Hematopoietic multipotent progenitor cell treated with erythropoietin and hydrocortisone succinate and interleukin-3 and kit ligand, for 15 days (in vitro differentiated cells): ENCODE data around the gene TENM4.

Source experiments
- DNase-seq: peaks from one replicate; pipeline ENCODE4 v3.0.0-alpha.2; 2015; ENCODE audit warnings: low spot score

The TENM4 gene

GRCh38 chr11:79054636-79055035 lies 386.2 kb downstream of the TENM4 start:
- DNase-seq: no peak

DNA sequence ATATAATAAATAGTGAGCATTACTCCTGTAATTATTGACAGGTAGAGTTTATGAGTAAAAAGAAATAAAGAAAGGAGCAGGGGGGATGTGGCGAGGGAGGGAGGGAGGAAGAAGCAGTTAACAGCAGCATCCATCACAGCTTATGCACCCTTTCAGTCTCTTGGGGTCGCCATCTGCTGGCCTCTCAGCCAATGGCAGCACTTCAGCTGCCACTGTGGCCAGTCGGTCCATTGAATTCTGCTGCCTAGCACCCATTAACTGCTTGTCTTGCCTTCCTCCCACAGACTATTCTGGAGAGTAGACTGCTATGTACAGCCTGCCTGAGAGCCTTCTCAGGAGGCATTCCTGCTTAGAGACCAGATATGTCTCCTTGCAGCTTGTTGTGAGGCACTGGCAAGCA lies 388.3 kb downstream of the TENM4 start:
- DNase-seq: no peak

GRCh38 chr11:79050786-79051185 lies 390.0 kb downstream of the TENM4 start:
- no peak for DNase-seq

DNA sequence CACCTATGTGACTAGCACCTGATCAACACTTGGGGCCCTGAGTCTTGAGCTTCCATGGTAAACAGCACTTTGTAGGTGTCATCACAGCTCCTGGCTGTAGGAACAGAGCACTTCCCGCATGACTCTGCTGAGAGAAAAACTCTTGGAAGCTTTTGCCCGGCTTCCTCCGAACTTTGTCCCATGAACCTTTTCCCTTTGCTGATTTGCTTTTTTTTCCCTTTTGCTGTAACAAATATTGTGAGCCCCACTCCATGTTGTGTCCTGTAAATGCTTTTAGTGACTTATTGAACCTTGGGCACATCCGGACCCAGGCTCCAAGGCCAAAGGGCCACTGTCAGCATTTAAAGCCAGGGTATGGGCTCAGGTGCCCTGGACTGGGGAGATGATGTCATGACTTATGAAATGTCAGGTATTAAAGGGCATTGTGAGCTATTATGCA lies 391.1 kb downstream of the TENM4 start:
- DNase-seq: no peak

DNA sequence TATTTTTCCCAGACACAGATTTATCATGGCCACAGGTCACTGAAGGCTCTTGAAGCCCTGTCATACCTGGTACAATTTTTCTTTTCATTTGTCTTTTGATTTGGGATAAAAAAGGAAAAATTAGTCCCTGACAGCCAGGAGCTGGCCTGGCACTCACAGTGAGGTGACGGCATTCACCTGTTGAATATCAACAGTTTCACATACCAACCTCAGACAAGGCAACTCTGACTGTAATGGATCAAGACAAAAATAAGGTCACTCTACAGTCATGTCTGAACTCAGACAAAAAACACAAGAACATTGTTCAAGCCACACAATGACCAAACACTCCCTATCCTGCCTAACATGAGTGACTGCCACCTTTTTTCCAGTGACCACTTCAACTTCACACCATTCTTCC lies 392.9 kb downstream of the TENM4 start:
- DNase-seq: no peak

- no peak for DNase-seq
These were observed 393.5 kb downstream of the TENM4 start for GRCh38 chr11:79047321-79047720.

DNA sequence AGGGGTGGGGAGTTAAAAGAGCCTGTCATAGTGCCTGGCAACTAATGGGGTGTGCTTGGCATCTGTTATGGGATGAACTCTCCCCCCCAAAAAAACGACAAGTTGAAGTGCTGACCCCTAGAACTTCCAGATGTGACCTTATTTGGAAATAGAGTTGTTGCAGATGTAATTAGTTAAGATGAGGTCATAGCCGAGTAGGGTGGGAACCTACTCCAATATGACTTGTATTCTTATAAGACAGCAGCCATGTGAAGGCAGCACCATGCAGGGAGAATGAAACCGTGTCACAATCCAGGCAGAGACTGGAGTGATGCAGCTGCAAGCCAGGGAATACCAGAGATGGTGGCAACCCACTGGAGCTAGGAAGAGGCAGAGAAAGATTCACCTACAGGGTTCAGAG lies 394.5 kb downstream of the TENM4 start:
- DNase-seq: no peak

- no peak for DNase-seq
These were observed 395.0 kb downstream of the TENM4 start for GRCh38 chr11:79045800-79046304.

DNA sequence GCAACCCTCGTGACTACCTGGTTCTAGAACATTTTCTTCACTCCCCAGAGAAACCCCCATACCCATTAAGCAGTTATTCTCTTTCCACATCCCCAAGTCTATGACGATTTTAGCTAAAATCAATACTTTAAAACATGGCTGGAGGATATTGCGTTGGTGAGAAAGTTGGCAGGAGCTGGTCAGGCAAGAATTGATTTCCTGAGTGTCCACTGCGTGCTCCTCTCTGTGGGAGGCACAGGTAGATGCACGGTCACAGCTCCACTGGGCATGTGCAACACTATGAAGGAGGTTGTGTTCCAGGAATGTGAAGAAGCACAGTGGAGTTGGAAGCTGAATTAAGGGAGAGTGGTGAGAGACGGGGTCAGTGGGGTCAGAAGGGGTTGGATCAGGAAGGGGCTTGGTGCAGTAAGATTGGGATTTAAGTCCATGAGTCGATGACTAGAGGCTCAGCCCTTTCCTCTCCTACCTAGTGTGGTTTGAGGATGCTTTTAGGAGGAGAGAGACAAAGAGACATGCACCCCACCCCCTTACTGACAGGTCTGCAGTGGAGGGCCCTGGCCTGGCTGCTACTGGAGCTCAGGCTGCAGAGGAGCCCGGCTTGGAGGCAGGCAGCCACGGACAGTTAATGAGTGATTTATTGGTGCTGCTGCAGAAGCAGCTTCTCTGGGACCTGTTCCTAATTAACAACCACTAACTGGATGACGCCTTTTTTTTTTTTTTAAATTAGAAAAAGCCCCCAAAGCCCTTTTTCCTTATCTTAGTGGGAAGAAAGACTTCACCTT lies 395.6 kb downstream of the TENM4 start:
- no peak for DNase-seq

GRCh38 chr11:79044201-79044600 lies 396.6 kb downstream of the TENM4 start:
- DNase-seq: no peak

- DNase-seq: no peak
These were observed 397.1 kb downstream of the TENM4 start for GRCh38 chr11:79043726-79044125.

GRCh38 chr11:79042824-79043223 lies 398.0 kb downstream of the TENM4 start:
- DNase-seq: no peak

- no peak for DNase-seq
These were observed 400.5 kb downstream of the TENM4 start for GRCh38 chr11:79040348-79040747.

- no peak for DNase-seq
These were observed 401.7 kb downstream of the TENM4 start for GRCh38 chr11:79039122-79039521.

DNA sequence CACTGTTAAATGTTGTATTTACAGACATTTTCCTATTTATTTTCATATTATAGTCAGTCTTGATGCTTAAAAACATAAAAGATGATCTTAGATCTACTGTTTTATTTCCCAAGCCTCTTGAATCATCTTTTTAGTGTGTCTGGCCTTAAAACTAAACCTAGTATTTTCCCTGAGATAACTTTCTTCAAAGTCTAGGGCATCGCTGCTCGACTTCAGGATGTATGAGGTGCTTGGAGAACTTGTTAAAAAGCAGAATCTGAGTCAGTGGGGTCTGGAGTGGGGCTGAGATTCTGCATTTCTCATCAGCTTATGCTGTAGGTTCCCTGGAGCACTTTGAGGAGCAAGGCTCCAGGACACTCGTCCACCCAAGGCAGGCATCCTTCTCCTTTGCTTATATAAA lies 404.9 kb downstream of the TENM4 start:
- DNase-seq: no peak

DNA sequence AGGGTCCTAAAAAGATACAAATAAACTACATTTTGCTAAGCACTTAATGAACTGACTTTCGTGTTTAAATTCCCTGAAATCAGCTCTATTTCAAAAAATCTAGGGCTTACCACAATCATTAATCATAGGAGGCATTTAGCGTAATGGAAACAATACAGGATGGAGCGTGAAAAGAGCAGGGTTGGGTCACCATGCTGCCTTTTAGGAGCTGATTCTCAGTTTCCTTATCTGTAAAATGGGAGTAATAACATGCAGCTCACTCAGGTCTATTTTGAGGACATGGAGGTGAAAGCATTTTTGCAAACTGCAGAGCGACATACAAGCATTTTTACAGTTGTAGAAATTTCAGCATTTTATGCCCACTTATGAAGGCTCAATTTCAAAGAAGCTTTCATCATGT lies 407.0 kb downstream of the TENM4 start:
- DNase-seq: no peak

- DNase-seq: no peak
These were observed 410.4 kb downstream of the TENM4 start for GRCh38 chr11:79030448-79030847.

- no peak for DNase-seq
These were observed 412.6 kb downstream of the TENM4 start for GRCh38 chr11:79028225-79028624.

DNA sequence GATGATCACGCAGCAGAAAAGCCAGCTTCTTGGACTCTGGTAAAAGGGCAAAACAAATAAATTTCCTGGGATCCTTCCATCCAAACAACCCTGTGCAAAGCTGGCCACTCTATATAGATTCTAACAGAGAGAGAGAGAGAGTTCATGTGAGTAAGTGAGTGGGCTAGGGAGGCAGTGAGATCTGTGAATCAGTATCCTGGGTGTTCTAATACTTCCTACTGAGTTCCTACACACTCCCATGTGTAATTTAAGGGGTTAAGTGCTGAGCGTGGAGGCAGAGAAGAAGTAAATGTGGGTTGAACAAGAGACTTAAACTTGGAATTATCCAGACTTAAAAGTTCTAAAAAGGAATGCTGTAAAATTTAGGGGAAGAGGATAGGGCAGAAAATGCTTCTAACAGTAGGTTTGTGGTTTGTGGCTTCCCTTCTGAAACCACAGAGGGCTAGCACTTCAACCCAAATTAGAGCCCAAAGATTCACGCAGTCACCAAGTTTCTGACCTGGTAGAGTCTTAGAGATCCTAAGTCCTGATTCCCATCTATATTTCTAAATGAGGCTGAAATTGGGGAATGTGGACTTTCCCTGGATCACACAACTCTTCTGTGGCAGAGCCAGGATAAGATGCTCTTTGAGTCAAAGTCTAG lies 413.9 kb downstream of the TENM4 start:
- no peak for DNase-seq

GRCh38 chr11:79025622-79026021 lies 415.2 kb downstream of the TENM4 start:
- no peak for DNase-seq

GRCh38 chr11:79025097-79025496 lies 415.7 kb downstream of the TENM4 start:
- no peak for DNase-seq

DNA sequence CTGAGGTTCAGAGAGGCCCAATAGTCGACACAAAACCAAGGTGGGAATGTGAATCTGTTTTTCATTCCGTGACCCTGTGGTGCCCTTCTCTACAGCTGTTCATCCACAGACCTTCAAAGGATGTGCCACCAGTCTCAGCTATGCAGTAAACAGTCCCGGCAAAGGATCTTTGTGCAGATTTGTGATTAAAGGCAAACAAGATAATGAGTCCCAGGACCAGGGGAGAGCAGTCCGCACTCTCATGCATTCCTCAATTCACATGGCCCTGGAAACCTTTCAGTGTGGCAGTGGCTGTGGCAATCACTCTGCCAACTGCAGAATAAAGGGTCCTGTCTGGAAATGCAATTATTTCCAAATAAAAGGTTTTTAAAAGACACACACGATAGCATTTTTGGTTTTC lies 418.6 kb downstream of the TENM4 start:
- no peak for DNase-seq

GRCh38 chr11:79021601-79022000 lies 419.2 kb downstream of the TENM4 start:
- no peak for DNase-seq

DNA sequence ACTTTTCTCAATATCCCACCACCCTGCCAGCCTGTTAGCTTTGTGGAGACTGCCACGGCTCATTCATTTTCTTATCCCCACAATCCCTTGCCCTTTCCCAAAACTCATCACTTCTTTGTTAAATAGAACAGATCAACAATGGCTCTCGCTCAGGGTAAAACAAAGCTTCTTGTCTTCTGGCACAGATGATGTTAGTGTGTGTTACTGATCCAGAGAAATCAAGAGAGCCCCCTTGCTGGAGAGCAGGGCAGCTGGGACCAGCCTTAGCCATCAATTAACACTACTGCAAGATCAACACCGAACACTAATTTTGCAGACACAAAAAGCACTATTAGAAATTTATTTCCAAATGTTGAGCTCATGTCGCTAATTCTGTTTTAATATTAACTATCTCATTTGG lies 420.9 kb downstream of the TENM4 start:
- no peak for DNase-seq
